ENCODE results near the gene ALS2. TPM values are rescaled to one million over a fixed set of nuclear protein-coding genes. Genes with fewer than 3 reads are reported as not detected.

ALS2 gene
- total RNA-seq, 1 experiment from 2014 or later: 47.5 TPM

GRCh38 chr2:201795607-201796477 lies 15.1 kb upstream of the ALS2 start:
- ChIA-PET POLR2A (no interaction called here), CTCF (no interaction called here)
- Histone ChIP-seq H3K4me3 (ENCODE audit: low read depth in 2 of 2, low read length in 2 of 2) (no peak overlapping the region), H3K36me3 (ENCODE audit: control insufficient read depth, insufficient read depth, low read length) (no peaks in the 10 kb centered on the region), H3K27ac (ENCODE audit: low read length) (peak overlapping the region; percentile 93), H3K27me3 (ENCODE audit: control insufficient read depth, insufficient read depth, low read length) (no peaks in the 10 kb centered on the region), H3K4me1 (ENCODE audit: control insufficient read depth, insufficient read depth, low read length) (peaks cover 29% of the 10 kb centered on the region), H3K9me3 (ENCODE audit: control insufficient read depth, insufficient read depth, low read depth, low read length) (no peaks in the 10 kb centered on the region; the same call in 1 of the 2 replicates)
- intact Hi-C loops (cut with micrococcal nuclease; ENCODE audit: unreplicated experiment) (loop anchor here (1.0 to 10.0 kb wide), 3 partner anchors 65 to 382 kb away; partner anchors contain the start of gene FZD7), in situ Hi-C loops (cut with HindIII; ENCODE audit: low pct_unique_long_range_greater_than_20kb, low sequenced_read_pairs) (no loop called here)
- ATAC-seq: peak; percentile 54
- TF ChIP-seq REST (IDR thresholded peaks at IDR 0.05; ENCODE audit: insufficient read depth in 1 of 2, low read depth in 2 of 2, low read length in 1 of 2) (no peak), CTCF (IDR thresholded peaks at IDR 0.05) (peak; percentile 90)
- BruUV-seq (replicated peaks): no TSS peak
- peak; percentile 33 for DNase-seq (ENCODE audit: low read depth, low spot score)

- POLR2A ChIA-PET: no interaction called here
Measured at GRCh38 chr2:201794294-201794693, 13.6 kb upstream of the ALS2 start.

More at GRCh38 chr2:201794294-201794693, 13.6 kb upstream of the ALS2 start:
- CTCF ChIA-PET: no interaction called here
- no peaks in the 10 kb centered on the region for H3K27me3 ChIP-seq (ENCODE audit: control insufficient read depth, insufficient read depth, low read length)
- no TSS peak for BruUV-seq (replicated peaks)
- no peak overlapping the region for H3K4me3 ChIP-seq (ENCODE audit: low read depth in 2 of 2, low read length in 2 of 2)
- in situ Hi-C loops (cut with HindIII; ENCODE audit: low pct_unique_long_range_greater_than_20kb, low sequenced_read_pairs) (no loop called here), intact Hi-C loops (cut with micrococcal nuclease; ENCODE audit: unreplicated experiment) (loop anchor here (10.0 kb wide), 1 partner anchor 241 kb away; the partner anchor contains the start of gene FZD7)
- H3K4me1 ChIP-seq (ENCODE audit: control insufficient read depth, insufficient read depth, low read length): peaks cover 29% of the 10 kb centered on the region
- no peak for TF ChIP-seq TCF7L2 (IDR thresholded peaks at IDR 0.05; ENCODE audit: low read depth, low read length)
- no peak for TF ChIP-seq POLR2AphosphoS5 (IDR thresholded peaks at IDR 0.05; ENCODE audit: low read depth, low read length)
- TF ChIP-seq REST (IDR thresholded peaks at IDR 0.05; ENCODE audit: insufficient read depth in 1 of 2, low read depth in 2 of 2, low read length in 1 of 2): no peak
- no peak for TF ChIP-seq SIN3A (IDR thresholded peaks at IDR 0.05; ENCODE audit: borderline replicate concordance, insufficient read depth, low read depth, low read length)
- TF ChIP-seq CTCF (IDR thresholded peaks at IDR 0.05): no peak
- H3K9me3 ChIP-seq (ENCODE audit: control insufficient read depth, insufficient read depth, low read depth, low read length): no peaks in the 10 kb centered on the region
- H3K36me3 ChIP-seq (ENCODE audit: control insufficient read depth, insufficient read depth, low read length): no peaks in the 10 kb centered on the region
- no peak for ATAC-seq
- H3K27ac ChIP-seq (ENCODE audit: low read length): peak overlapping the region; percentile 17; the same call in 1 of the 2 replicates
- no peak for DNase-seq (ENCODE audit: low read depth, low spot score)

Measured in Panc1 (cell line).